Subcutaneous adipose tissue (tissue), 4 donors: ENCODE measurements around the gene XPOT. TPM values are rescaled to one million over a fixed set of nuclear protein-coding genes. Genes with fewer than 3 reads are reported as not detected.

ENCODE experiments used
- total RNA-seq, 4 donors: library from RNA; depleted of rRNA; stranded (reverse); fragments of >200 nt; gene quantifications; one replicate each; pipeline ENCODE4 v1.1.0, GENCODE V29; 2016
- TF ChIP-seq, protein P1 (sequence below): fragments of 450-650 bp; IDR thresholded peaks from one replicate; pipeline ENCODE4 v1.5.1; 2016; ENCODE audit warnings: low read depth, mild to moderate bottlenecking, control low read depth, antibody characterized with exemption, moderate library complexity

Gene XPOT
- total RNA-seq, 4 donors from 2014 or later = 53.7 to 116 (median 69.7) TPM

DNA sequence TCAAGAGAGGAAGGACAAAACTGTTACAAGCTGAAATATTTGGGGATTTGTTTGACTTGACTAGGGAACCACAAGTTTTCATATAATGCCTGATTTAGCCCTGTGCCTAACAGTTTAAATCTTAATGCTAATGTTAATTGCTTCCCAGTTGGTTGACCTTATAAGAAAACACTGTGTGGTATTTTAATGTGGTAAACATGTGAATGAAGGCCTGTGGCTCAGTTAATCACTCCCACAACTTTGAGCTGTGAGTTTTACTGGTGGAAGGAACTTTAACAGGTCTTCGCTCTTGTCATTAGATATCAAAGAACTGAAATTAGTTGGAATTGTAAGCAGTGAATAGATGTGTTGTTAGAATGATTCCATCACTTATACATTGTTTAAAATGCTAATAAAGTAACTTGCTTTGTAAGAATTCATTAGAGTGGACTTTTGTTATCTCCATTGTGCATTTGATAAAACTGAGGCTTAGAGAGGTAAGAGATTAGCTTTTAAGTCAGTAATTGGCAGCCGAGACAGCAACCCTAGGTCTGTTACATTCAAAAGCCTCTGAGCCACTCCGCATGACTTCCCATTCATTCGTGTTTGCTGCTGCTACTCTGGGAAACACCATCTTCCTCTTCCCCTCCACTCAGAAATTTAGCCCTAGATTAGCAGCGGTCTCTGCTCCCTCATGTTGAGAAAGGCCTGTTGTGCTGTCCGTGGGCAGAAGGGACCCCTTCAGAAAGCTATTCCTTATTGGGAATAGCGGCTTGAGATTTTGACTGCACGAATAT lies 46.7 kb downstream of the XPOT start:
- TF ChIP-seq, protein P1, sequence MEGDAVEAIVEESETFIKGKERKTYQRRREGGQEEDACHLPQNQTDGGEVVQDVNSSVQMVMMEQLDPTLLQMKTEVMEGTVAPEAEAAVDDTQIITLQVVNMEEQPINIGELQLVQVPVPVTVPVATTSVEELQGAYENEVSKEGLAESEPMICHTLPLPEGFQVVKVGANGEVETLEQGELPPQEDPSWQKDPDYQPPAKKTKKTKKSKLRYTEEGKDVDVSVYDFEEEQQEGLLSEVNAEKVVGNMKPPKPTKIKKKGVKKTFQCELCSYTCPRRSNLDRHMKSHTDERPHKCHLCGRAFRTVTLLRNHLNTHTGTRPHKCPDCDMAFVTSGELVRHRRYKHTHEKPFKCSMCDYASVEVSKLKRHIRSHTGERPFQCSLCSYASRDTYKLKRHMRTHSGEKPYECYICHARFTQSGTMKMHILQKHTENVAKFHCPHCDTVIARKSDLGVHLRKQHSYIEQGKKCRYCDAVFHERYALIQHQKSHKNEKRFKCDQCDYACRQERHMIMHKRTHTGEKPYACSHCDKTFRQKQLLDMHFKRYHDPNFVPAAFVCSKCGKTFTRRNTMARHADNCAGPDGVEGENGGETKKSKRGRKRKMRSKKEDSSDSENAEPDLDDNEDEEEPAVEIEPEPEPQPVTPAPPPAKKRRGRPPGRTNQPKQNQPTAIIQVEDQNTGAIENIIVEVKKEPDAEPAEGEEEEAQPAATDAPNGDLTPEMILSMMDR = no peak

DNA sequence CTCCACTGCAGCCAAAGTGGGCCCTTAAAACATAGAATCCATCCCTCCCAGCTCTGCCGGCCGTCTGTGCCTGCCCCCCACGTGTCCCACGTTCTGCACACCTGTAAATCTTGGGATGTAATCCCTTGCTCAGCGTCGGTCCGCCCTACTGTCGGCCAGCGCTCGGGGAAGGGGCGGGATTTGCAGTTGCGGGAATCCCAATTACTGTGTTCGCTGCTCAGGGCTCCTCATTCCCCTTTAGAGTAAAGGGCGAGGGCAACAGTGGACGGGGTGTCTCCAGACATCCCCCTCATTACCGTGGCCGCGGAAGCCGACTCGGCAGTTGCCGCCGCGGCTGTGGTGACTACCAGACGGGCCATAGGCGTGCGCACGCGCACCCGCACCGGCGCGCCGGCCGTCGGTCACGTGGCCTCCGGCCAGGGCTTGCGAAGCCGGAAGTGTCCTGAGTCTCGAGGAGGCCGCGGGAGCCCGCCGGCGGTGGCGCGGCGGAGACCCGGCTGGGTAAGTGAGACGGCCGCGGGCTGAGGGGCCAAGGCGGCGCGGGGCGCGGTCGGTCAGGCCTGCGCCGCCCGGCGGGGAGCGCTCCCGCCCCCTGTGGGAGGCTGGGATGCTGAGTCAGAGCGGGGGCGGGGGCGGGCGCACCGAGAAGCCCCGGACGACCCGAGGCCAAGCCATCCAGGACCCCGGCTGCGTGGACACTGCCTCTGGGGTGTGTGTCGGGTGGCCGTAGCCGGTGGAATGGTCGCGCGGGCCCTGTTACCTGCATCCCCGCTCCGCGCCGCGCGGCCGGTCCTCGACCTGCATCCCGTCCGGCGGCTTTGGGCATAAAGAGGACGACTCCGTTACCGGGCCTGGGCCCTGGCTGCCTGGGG lies 47.7 kb downstream of the XPOT start, which contains the start of gene TBK1:
TBK1 (plus strand) TSS at position 434 of the 872 bp plus-strand sequence. CDS start 3,751 bp downstream, outside the sequence.
- TF ChIP-seq, protein P1 = no peak

DNA sequence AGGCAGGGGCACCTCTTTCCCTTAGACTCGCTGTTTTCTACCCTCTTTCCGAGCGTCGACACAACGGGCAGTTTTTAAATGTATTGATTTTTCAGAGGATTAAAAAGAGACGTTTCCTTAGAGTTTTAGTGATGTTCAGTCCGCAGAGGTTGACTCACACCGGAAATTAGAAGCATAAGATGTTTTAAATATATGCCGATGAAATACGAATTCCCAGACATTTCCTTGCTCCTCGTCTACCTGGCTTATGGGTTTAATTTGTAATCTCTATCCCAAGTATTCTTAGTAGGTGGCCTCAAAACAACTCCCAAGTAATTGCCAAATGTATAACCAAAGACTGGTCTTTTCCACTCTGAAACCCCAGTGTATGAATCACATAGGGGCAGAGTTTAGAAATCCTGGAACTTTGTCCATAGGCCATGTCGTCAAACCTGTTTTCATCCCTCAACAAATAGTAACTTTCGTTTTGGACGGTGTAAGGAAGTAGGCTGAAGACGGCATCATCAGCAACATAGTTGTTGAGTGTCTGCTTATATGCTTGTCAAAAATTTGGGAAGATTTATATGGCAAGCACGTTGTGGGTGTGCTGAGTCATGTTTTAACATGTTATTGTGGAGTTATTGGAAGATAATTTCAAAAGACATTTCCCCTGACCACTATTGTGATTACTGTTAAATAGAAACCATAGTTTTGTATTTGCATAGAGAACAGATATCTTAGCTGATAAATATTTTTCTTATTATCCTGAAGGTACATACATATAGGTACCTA lies 48.6 kb downstream of the XPOT start:
- TF ChIP-seq, protein P1 = no peak

DNA sequence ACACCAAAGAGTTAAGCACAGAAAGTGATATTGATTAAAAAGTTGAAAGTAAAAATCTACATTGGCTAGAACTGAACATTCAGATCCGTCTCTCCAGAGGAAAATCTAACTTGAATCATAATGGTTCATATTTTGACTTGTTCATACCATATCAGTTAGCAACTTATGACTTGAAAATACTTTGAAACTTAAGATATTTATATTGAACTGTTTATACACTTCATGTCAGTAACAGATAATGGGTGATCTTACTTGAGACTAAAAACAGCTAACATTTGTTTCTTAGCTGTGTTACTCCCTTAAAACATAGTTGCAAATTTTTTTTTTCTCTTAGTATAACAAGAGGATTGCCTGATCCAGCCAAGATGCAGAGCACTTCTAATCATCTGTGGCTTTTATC lies 51.3 kb downstream of the XPOT start:
- TF ChIP-seq, protein P1 = no peak

DNA sequence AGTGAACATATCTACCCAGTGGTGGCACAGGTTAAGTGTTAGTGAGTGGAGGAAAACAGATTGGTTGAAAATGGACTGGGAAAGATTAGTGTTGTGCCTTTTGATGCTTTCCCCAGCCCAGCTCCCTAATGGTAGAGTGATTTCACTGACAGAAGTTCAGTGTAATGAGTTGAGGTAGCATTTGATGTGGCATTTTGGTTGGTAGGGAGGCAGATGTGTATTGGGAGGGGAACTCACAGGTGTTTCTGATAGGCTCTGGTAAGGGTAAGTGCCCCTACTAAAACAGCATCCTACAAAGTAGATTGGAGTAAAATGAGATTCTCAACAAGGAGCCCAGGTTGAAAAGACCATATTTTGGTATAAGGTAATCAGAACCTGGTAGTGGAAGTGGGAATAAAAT lies 51.9 kb downstream of the XPOT start:
- TF ChIP-seq, protein P1 = no peak

DNA sequence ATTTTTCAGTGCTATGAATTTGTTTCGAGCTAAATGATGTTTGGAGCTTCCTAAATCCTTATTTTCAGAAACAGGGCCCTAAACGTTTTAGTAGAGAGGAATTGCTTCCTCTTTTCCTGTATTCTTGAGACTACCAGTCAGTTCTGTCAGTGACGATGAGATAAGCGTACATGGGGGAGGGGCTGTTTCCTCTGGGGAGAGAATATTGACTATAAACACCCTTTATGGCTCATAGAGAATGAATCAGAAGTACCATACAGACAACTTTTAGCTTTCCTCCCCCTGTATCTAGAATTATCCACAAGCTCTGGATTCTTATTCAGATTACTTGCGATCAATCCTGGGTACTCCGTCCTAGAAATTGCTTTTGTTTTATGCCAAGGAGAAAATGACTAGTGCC lies 52.8 kb downstream of the XPOT start:
- TF ChIP-seq, protein P1 = no peak
